Bronchial epithelial cell (primary cell): ENCODE data around the gene HDDC3. TPM values are rescaled to one million over a fixed set of nuclear protein-coding genes. Genes with fewer than 3 reads are reported as not detected.
"Not testable (repeated sequence)": the region's sequence is repeated elsewhere in the genome, so short reads cannot be mapped to it uniquely, and the experiment has no call there.

Source experiments
- DNase-seq: peaks from one replicate; pipeline ENCODE4 v3.0.0-alpha.2; 2010; ENCODE audit warnings: low read depth
- FAIRE-seq: peaks from 2 replicates; lab custom pipeline; 2011; peaks lifted over from hg19 to GRCh38; lab: Jason Lieb, UNC
- H3K27me3 ChIP-seq: 2 replicates; pipeline ENCODE4 v1.5.1; 2011; ENCODE audit warnings: low read length; ENCODE audit not compliant: control insufficient read depth, insufficient read depth
- H3K36me3 ChIP-seq: 2 replicates; pipeline ENCODE4 v1.5.1; 2011; ENCODE audit warnings: low read length; ENCODE audit not compliant: control insufficient read depth, insufficient read depth
- H3K4me3 ChIP-seq: 2 replicates; pipeline ENCODE4 v1.5.1; 2011; ENCODE audit warnings: mild to moderate bottlenecking, low read depth, low read length, control low read depth
- CTCF ChIP-seq: IDR thresholded peaks from 2 replicates; pipeline ENCODE4 v1.5.1; 2011; ENCODE audit warnings: mild to moderate bottlenecking, moderate library complexity, low read length, control low read depth, inconsistent platforms; ENCODE audit not compliant: insufficient read depth, severe bottlenecking
- total RNA-seq: library from RNA; depleted of rRNA; stranded (reverse); fragments of >200 nt; gene quantifications from 2 replicates; pipeline ENCODE4 v1.2.1, GENCODE V29; 2014

Gene HDDC3
- total RNA-seq, 1 donor from 2014 or later = 37.6 TPM

DNA sequence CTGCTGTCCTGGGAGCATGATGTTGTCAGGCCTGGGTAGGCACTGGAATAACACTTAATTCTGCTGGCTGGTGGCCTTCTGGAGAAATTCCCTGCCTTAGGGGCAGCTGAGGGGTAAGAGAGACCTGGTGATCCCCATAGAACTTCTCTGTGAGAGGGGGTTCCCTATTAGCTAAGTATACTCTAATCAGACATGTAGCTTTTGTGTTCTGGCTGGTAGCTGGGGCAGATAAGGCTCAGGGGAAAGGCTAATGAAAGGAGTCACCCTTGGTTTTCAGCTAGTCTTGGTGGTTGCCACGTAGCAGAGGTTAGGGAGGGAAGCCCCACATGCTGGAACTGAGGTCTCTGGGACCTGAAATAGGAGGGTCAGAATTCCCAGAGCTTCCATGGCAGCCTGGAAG lies 952 bp upstream of the HDDC3 start:
- H3K36me3 ChIP-seq = peaks cover 3% of the 10 kb centered on the region
- no peak for TF ChIP-seq CTCF
- no peak overlapping the region for H3K4me3 ChIP-seq
- DNase-seq (no peak), FAIRE-seq (no peak)
- no peaks in the 10 kb centered on the region for H3K27me3 ChIP-seq

DNA sequence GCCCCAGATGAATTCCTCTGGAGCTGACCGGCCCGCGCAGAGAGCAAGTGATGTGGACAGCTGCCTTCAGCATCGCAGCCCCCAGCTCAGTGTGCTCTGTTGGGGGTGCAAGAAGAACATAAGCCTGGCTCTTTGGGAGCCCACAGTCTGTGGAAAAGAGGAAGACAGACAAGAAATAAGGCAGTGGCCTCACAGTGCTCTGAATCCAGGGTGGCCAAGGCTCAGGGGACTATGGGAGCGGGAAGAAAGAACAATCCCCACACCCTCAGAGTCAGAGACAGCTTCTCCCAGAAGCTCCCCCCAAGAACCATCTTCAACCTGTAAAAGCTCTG lies 277 bp upstream of the HDDC3 start:
- FAIRE-seq (no peak), DNase-seq (no peak)
- TF ChIP-seq CTCF = no peak
- H3K4me3 ChIP-seq = peak overlapping the region; percentile 61
- H3K36me3 ChIP-seq = peaks cover 2% of the 10 kb centered on the region
- no peaks in the 10 kb centered on the region for H3K27me3 ChIP-seq

- no peak for FAIRE-seq
These were observed 848 bp downstream of the HDDC3 start for GRCh38 chr15:90931575-90931827.

DNA sequence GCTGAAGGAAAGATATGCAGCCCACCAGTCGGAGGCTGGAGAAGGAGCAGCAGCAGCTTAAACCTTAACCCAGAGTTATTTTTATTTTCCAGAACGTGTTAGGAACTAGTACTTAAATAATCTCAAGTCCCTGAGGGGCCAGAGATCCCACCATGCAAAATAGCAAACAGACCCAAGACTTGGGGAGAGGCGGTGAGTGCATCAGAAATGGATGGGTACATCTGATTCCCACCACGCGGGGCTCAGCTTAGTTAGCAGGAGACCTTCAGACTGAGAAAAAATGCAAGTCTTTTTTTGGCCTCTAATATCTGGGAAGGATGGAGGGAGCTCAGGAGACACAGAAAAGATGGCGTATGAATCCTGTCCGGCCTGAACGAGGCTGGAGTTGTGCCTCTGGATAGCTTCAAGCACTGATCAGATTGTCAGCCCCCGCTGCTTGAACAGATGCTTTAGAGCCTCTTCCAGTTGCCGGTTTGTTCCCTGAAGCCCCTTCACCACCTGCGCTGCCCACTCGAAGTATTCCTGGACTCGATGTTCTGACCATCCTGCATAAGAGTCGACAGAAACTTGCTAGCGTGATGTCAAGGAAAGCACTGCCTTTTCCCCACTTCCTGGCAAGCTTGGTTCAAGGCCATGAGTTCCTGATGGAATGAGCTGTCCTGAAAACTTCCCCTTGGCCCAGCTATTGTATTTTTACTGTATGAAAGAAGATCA lies 1.3 kb downstream of the HDDC3 start:
- DNase-seq (no peak), FAIRE-seq (no peak)
- TF ChIP-seq CTCF = no peak
- Histone ChIP-seq H3K4me3 (no peak overlapping the region), H3K27me3 (no peaks in the 10 kb centered on the region), H3K36me3 (no peaks in the 10 kb centered on the region)

More at GRCh38 chr15:90931575-90931827, 848 bp downstream of the HDDC3 start:
- no peaks in the 10 kb centered on the region for H3K27me3 ChIP-seq
- peak overlapping the region; percentile 61 for H3K4me3 ChIP-seq
- no peak for DNase-seq
- TF ChIP-seq CTCF = no peak
- H3K36me3 ChIP-seq = peaks cover 2% of the 10 kb centered on the region

DNA sequence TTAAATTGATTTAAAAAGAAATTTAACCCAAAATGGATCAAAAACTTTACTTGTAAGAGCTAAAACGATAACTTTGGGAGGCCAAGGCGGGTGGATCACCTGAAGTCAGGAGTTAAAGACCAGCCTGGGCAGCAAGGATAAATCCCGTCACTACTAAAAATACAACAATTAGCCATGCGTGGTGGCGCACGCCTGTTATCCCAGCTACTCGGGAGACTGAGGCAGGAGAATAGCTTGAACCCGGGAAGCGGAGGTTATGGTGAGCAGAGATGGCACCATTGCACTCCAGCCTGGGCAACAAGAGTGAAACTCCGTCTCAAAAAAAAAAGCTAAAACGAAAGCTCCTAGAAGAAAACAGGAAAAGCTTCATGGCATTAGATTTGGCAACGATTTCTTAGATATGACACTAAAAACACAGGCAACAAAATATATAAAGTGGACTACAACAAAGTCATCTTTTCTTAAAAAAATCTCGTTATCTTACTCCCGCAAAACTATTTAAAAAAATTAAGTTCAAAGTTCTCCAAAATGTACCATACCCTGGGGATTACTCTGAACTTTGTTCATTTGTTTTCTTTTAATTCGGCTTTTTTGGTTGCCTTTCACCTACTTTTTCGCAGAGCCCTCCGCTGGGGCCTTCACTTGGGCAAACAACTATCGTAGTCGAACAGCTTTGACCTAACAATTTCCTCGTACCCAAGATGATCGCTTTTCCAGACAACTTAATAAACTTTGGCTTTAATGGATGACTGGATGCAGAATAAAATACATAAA lies 2.9 kb downstream of the HDDC3 start:
- TF ChIP-seq CTCF = no peak
- FAIRE-seq (no peak), DNase-seq (peak; percentile 8)
- H3K4me3 ChIP-seq = peak overlapping the region; percentile 54
- no peaks in the 10 kb centered on the region for H3K27me3 ChIP-seq
- H3K36me3 ChIP-seq = no peaks in the 10 kb centered on the region

DNA sequence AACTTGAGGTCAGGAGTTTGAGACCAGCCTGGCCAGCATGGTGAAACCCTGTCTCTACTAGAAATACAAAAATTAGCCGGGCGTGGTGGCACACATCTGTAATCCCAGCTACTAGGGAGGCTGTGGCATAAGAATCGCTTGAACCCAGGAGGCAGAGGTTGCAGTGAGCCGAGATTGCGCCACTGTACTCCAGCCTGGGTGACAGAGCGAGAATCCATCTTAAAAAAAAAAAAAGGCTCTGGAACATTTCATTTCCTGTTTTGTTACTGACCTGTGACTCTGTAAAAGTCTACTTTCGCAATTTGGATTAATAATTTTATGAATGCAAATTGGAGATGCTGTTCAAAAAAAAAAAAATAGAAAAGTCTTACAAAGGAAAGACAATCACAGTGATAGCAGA lies 4.2 kb downstream of the HDDC3 start:
- not testable (repeated sequence) for H3K27me3 ChIP-seq, H3K4me3 ChIP-seq, FAIRE-seq, H3K36me3 ChIP-seq, DNase-seq

DNA sequence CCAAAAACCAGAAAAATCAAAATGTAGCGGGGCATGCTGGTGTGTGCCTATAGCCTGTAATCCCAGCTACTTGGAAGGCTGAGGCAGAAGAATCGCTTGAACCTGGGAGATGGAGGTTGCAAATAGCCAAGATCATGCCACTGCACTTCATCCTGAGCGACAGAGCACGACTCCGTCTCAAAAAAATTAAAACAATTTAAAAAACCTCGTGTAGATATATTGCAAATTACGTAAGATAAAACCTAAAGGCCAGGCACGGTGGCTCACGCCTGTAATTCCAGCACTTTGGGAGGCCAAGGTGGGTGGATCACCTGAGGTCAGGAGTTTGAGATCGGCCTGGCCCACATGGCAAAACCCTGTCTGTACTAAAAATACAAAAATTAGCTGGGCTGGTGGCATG lies 5.6 kb downstream of the HDDC3 start:
- not testable (repeated sequence) for FAIRE-seq, DNase-seq, H3K27me3 ChIP-seq, H3K36me3 ChIP-seq, H3K4me3 ChIP-seq
